BLaER1 treated with 17β-estradiol and CSF1 and Interleukin-3, amounts not matched to agents 10 nM and 100 nM (cell line): ENCODE results near the gene AOX1.

Source experiments
- H3K27ac ChIP-seq, 11 experiments: shearing (Covaris generic); formaldehyde crosslinking; 2 replicates each; pipeline ENCODE4 v1.8.1; 2022
- H3K27me3 ChIP-seq, 11 experiments: shearing (Covaris generic); formaldehyde crosslinking; 2 replicates each; pipeline ENCODE4 v1.8.1; 2022
- H3K36me3 ChIP-seq, 11 experiments: shearing (Covaris generic); formaldehyde crosslinking; 2 replicates each; pipeline ENCODE4 v1.8.1; 2022
- H3K4me1 ChIP-seq, 10 experiments: shearing (Covaris generic); formaldehyde crosslinking; 2 replicates each; pipeline ENCODE4 v1.8.1; 2022
- H3K4me2 ChIP-seq, 11 experiments: shearing (Covaris generic); formaldehyde crosslinking; 2 replicates each; pipeline ENCODE4 v1.8.1; 2022
- H3K4me3 ChIP-seq, 10 experiments: shearing (Covaris generic); formaldehyde crosslinking; 2 replicates each; pipeline ENCODE4 v1.8.1; 2022
- H3K9ac ChIP-seq, 11 experiments: shearing (Covaris generic); formaldehyde crosslinking; 2 replicates each; pipeline ENCODE4 v1.8.1; 2022
- H3K9me3 ChIP-seq, 11 experiments: shearing (Covaris generic); formaldehyde crosslinking; replicated peaks in 1 of 11; 2 replicates each; pipeline ENCODE4 v1.8.1; 2022
- H4K20me1 ChIP-seq, 11 experiments: shearing (Covaris generic); formaldehyde crosslinking; 2 replicates each; pipeline ENCODE4 v1.8.1; 2022
- Cebpa-rat ChIP-seq, 11 experiments: shearing (Covaris generic); IDR thresholded peaks; 2 replicates each; pipeline ENCODE4 v1.8.1; 2022

Gene AOX1

DNA sequence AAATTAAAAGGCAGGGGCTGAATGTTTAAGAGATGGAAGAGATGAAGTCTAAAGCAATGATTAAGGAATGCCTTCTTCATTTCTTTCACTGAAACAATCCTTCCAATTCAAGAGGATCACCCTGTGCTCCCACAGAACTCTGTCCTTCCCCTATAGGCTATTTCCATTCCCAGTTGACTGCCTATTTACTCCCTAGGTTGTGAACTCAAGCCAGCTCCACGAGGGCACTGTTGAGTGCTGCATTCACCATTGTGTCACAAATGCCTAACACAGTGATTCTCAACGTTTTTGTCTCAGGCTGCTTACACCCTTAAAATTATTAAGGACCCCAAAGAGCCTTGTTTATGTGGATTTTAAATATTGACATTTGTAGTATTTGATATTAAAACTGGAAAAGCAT, 112.4 kb downstream of the AOX1 start:
- H3K27ac ChIP-seq, result peak overlapping the region in 9 of 11 experiments; percentile 1 to 98 (median 91); a peak in 16 of 22 replicates
- H3K4me2 ChIP-seq, result peak overlapping the region; percentile 49 to 98 (median 90); a peak in 21 of 22 replicates
- TF ChIP-seq Cebpa-rat (IDR thresholded peaks at IDR 0.05), result no peak
- no peaks in the 10 kb centered on the region for H3K9me3 ChIP-seq
- H3K9ac ChIP-seq, result peak overlapping the region in 7 of 11 experiments; percentile 76 to 88 (median 83); a peak in 12 of 22 replicates
- 0 out of 22 replicates have a peak, but pooled peaks cover 0 to 4% (median 0%) of the 10 kb centered on the region in 11 experiments for H3K36me3 ChIP-seq
- no peaks in the 10 kb centered on the region for H4K20me1 ChIP-seq
- no peaks in the 10 kb centered on the region for H3K27me3 ChIP-seq
- peak overlapping the region in 6 of 10 experiments; percentile 38 to 62 (median 52); a peak in 11 of 20 replicates for H3K4me3 ChIP-seq
- H3K4me1 ChIP-seq, result peaks cover 66 to 98% (median 80%) of the 10 kb centered on the region in 10 experiments

GRCh38 chr2:200699310-200699709, 113.5 kb downstream of the AOX1 start:
- H3K4me3 ChIP-seq, result peak overlapping the region in 1 of 10 experiments; percentile 54; a peak in 1 of 20 replicates
- no peak for TF ChIP-seq Cebpa-rat (IDR thresholded peaks at IDR 0.05)
- H3K36me3 ChIP-seq, result 0 out of 22 replicates have a peak, but pooled peaks cover 0 to 4% (median 0%) of the 10 kb centered on the region in 11 experiments
- peaks cover 56 to 98% (median 75%) of the 10 kb centered on the region in 10 experiments for H3K4me1 ChIP-seq
- H3K4me2 ChIP-seq, result peak overlapping the region; percentile 38 to 98 (median 90); a peak in 18 of 22 replicates
- H3K9me3 ChIP-seq, result no peaks in the 10 kb centered on the region
- H3K27ac ChIP-seq, result peak overlapping the region in 4 of 11 experiments; percentile 90 to 98 (median 94); a peak in 6 of 22 replicates
- H3K27me3 ChIP-seq, result no peaks in the 10 kb centered on the region
- no peaks in the 10 kb centered on the region; a peak in 1 of 22 replicates for H4K20me1 ChIP-seq
- H3K9ac ChIP-seq, result peak overlapping the region in 2 of 11 experiments; percentile 83 to 88; a peak in 3 of 22 replicates

- no peak overlapping the region for H3K4me3 ChIP-seq
- no peak overlapping the region for H3K9ac ChIP-seq
- H3K4me2 ChIP-seq, result peak overlapping the region in 5 of 11 experiments; percentile 9 to 98 (median 93); a peak in 5 of 22 replicates
- no peaks in the 10 kb centered on the region for H3K27me3 ChIP-seq
- H4K20me1 ChIP-seq, result no peaks in the 10 kb centered on the region; a peak in 1 of 22 replicates
- H3K36me3 ChIP-seq, result 0 out of 22 replicates have a peak, but pooled peaks cover 0 to 4% (median 0%) of the 10 kb centered on the region in 11 experiments
- H3K4me1 ChIP-seq, result peaks cover 40 to 98% (median 78%) of the 10 kb centered on the region in 10 experiments
- TF ChIP-seq Cebpa-rat (IDR thresholded peaks at IDR 0.05), result no peak
- no peaks in the 10 kb centered on the region for H3K9me3 ChIP-seq
- H3K27ac ChIP-seq, result no peak overlapping the region; a peak in 1 of 22 replicates
These were observed 115.0 kb downstream of the AOX1 start for GRCh38 chr2:200700856-200701255.

GRCh38 chr2:200702044-200702443, 116.2 kb downstream of the AOX1 start:
- Histone ChIP-seq H3K4me1 (peaks cover 28 to 98% (median 72%) of the 10 kb centered on the region in 10 experiments), H3K36me3 (0 out of 22 replicates have a peak, but pooled peaks cover 0 to 4% (median 0%) of the 10 kb centered on the region in 11 experiments), H3K27me3 (no peaks in the 10 kb centered on the region), H3K9ac (no peak overlapping the region), H3K4me3 (no peak overlapping the region), H3K9me3 (no peaks in the 10 kb centered on the region), H4K20me1 (no peaks in the 10 kb centered on the region; a peak in 1 of 22 replicates), H3K27ac (no peak overlapping the region), H3K4me2 (peak overlapping the region in 1 of 11 experiments; percentile 93; a peak in 3 of 22 replicates)
- no peak for TF ChIP-seq Cebpa-rat (IDR thresholded peaks at IDR 0.05)

DNA sequence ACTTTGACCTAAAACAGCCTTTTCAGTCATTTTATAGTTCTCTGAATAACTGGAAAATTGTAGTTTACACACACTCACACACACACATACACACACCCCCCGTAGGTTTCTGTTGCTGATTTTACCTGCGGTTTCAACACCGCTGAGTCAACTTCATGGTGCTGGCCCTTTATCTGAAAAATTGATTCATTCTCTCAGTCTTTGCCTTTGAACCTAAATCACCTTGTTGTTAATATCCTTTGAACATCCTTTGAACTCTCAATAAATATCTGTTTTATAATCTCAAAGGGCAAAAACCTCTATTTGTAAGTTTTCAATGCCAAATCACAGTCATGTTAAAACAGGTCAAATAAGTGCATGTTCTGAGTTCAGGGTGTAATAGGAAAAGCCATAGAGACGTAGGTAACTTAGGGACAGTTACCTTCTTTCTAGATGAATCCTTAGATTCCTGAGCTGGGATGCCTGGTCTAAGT, 116.9 kb downstream of the AOX1 start:
- no peak overlapping the region for H3K4me3 ChIP-seq
- peak overlapping the region in 4 of 11 experiments; percentile 5 to 18 (median 15); a peak in 2 of 22 replicates for H3K27ac ChIP-seq
- no peaks in the 10 kb centered on the region for H3K27me3 ChIP-seq
- peak overlapping the region in 7 of 11 experiments; percentile 3 to 31 (median 22); a peak in 9 of 22 replicates for H3K4me2 ChIP-seq
- no peaks in the 10 kb centered on the region for H3K9me3 ChIP-seq
- no peaks in the 10 kb centered on the region; a peak in 1 of 22 replicates for H4K20me1 ChIP-seq
- 0 out of 22 replicates have a peak, but pooled peaks cover 0 to 8% (median 0%) of the 10 kb centered on the region in 11 experiments for H3K36me3 ChIP-seq
- no peak for TF ChIP-seq Cebpa-rat (IDR thresholded peaks at IDR 0.05)
- peak overlapping the region in 1 of 11 experiments; percentile 9; a peak in 1 of 22 replicates for H3K9ac ChIP-seq
- H3K4me1 ChIP-seq, result peaks cover 23 to 98% (median 67%) of the 10 kb centered on the region in 10 experiments

- peak overlapping the region in 7 of 11 experiments; percentile 3 to 69 (median 32); a peak in 10 of 22 replicates for H3K4me2 ChIP-seq
- H3K27me3 ChIP-seq, result no peaks in the 10 kb centered on the region
- no peak for TF ChIP-seq Cebpa-rat (IDR thresholded peaks at IDR 0.05)
- peaks cover 16 to 98% (median 63%) of the 10 kb centered on the region in 10 experiments; a peak in 19 of 20 replicates for H3K4me1 ChIP-seq
- 0 out of 22 replicates have a peak, but pooled peaks cover 0 to 9% (median 0%) of the 10 kb centered on the region in 11 experiments for H3K36me3 ChIP-seq
- H4K20me1 ChIP-seq, result no peaks in the 10 kb centered on the region; a peak in 1 of 22 replicates
- peak overlapping the region in 2 of 11 experiments; percentile 1 to 9; a peak in 1 of 22 replicates for H3K9ac ChIP-seq
- no peak overlapping the region for H3K4me3 ChIP-seq
- no peaks in the 10 kb centered on the region for H3K9me3 ChIP-seq
- peak overlapping the region in 4 of 11 experiments; percentile 5 to 18 (median 15); a peak in 2 of 22 replicates for H3K27ac ChIP-seq
These were observed 117.5 kb downstream of the AOX1 start for GRCh38 chr2:200703127-200703925.

DNA sequence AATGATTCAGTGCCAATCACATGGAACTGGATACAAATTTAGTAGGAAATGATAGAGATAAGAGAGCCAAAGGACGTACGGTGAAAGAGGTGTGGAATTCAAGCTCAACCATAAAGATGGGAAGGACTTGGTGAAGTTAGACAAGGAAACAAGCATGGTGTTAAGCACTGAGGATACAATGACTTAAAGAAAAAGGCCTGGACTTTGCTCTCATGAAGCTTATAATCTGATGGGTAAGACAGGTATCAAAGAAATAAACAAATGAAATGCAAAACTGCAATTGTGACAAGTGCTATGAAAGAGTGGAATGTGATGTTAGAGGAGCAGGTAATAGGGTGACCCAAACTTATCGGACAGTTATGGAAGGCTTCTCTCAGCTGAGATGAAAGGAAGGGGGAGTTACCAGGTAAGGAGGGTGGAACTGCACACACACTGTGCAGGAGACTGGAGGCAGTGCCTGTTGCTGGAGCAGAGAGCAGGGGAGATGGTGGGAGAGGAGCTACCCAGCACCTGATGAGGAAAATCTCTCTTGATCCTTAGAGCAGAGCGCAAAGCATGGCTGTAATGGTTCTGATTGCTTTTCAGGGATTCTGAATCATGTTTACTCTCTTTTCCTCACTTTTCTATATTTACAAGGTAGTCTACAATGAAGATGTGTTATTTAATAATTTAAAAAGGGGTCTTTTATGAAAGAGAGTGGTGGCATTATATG, 118.3 kb downstream of the AOX1 start:
- Histone ChIP-seq H3K27me3 (no peaks in the 10 kb centered on the region), H3K4me3 (no peak overlapping the region), H3K4me1 (peaks cover 10 to 98% (median 63%) of the 10 kb centered on the region in 10 experiments; a peak in 19 of 20 replicates), H3K27ac (peak overlapping the region in 1 of 11 experiments; percentile 11; a peak in 1 of 22 replicates), H3K9ac (peak overlapping the region in 2 of 11 experiments; percentile 1 to 21; a peak in 1 of 22 replicates), H3K36me3 (0 out of 22 replicates have a peak, but pooled peaks cover 0 to 9% (median 0%) of the 10 kb centered on the region in 11 experiments), H4K20me1 (no peaks in the 10 kb centered on the region; a peak in 1 of 22 replicates), H3K9me3 (no peaks in the 10 kb centered on the region), H3K4me2 (peak overlapping the region in 7 of 11 experiments; percentile 37 to 69 (median 51); a peak in 13 of 22 replicates)
- no peak for TF ChIP-seq Cebpa-rat (IDR thresholded peaks at IDR 0.05)
